ENCODE data around the gene GPATCH8. TPM values are rescaled to one million over a fixed set of nuclear protein-coding genes. Genes with fewer than 3 reads are reported as not detected.

Gene GPATCH8
- total RNA-seq, 1 experiment from 2014 or later: 21.6 TPM

- DNase-seq (ENCODE audit: low read depth): no peak
Observed at GRCh38 chr17:44451832-44452231, 51.4 kb downstream of the GPATCH8 start.

GRCh38 chr17:44451016-44451627 lies 52.1 kb downstream of the GPATCH8 start:
- no peak for DNase-seq (ENCODE audit: low read depth)

GRCh38 chr17:44448412-44448811 lies 54.8 kb downstream of the GPATCH8 start:
- no peak for DNase-seq (ENCODE audit: low read depth)

- DNase-seq (ENCODE audit: low read depth): peak; percentile 41
Observed at GRCh38 chr17:44444735-44445105, 58.5 kb downstream of the GPATCH8 start.

- DNase-seq (ENCODE audit: low read depth): no peak
Observed at GRCh38 chr17:44442806-44443205, 60.4 kb downstream of the GPATCH8 start.

GRCh38 chr17:44439168-44439567 lies 64.0 kb downstream of the GPATCH8 start:
- DNase-seq (ENCODE audit: low read depth): peak; percentile 22

GRCh38 chr17:44438636-44439035 lies 64.6 kb downstream of the GPATCH8 start:
- peak; percentile 91 for DNase-seq (ENCODE audit: low read depth)

GRCh38 chr17:44436336-44436735 lies 66.9 kb downstream of the GPATCH8 start:
- no peak for DNase-seq (ENCODE audit: low read depth)

GRCh38 chr17:44432254-44433157 lies 70.7 kb downstream of the GPATCH8 start:
- DNase-seq (ENCODE audit: low read depth): no peak

- no peak for DNase-seq (ENCODE audit: low read depth)
Observed at GRCh38 chr17:44424828-44425461, 78.3 kb downstream of the GPATCH8 start.

GRCh38 chr17:44417553-44417952 lies 85.7 kb downstream of the GPATCH8 start:
- DNase-seq (ENCODE audit: low read depth): peak; percentile 39

GRCh38 chr17:44416558-44417289 lies 86.5 kb downstream of the GPATCH8 start:
- DNase-seq (ENCODE audit: low read depth): no peak

GRCh38 chr17:44414394-44415155 lies 88.6 kb downstream of the GPATCH8 start:
- DNase-seq (ENCODE audit: low read depth): no peak

- DNase-seq (ENCODE audit: low read depth): no peak
Observed at GRCh38 chr17:44409309-44410028, 93.7 kb downstream of the GPATCH8 start.

GRCh38 chr17:44408786-44409185 lies 94.4 kb downstream of the GPATCH8 start:
- DNase-seq (ENCODE audit: low read depth): no peak

GRCh38 chr17:44402564-44403172 lies 100.5 kb downstream of the GPATCH8 start:
- no peak for DNase-seq (ENCODE audit: low read depth)

- DNase-seq (ENCODE audit: low read depth): peak; percentile 33
Observed at GRCh38 chr17:44400226-44400847, 102.9 kb downstream of the GPATCH8 start.

GRCh38 chr17:44398692-44399691 lies 104.2 kb downstream of the GPATCH8 start:
- DNase-seq (ENCODE audit: low read depth): no peak

All from LHCN-M2 (cell line).